GM19035 (cell line): ENCODE data around the gene BCL2L14.
A peak's percentile ranks its signal among the peaks of the same experiment; 100 is the strongest.

Experiments
- ATAC-seq: cut with Tn5 transposase; IDR thresholded peaks from one replicate; pipeline ENCODE4 v1.9.1; 2021; ENCODE audit not compliant: unreplicated experiment

The BCL2L14 gene

GRCh38 chr12:12051668-12052067, 19.1 kb upstream of the BCL2L14 start:
- ATAC-seq, result no peak

GRCh38 chr12:12054993-12055392, 15.7 kb upstream of the BCL2L14 start:
- no peak for ATAC-seq

- no peak for ATAC-seq
These were observed 13.8 kb upstream of the BCL2L14 start for GRCh38 chr12:12056951-12057350.

- no peak for ATAC-seq
These were observed 6.1 kb upstream of the BCL2L14 start for GRCh38 chr12:12064596-12064995.

GRCh38 chr12:12068751-12069150, 2.0 kb upstream of the BCL2L14 start:
- no peak for ATAC-seq

- ATAC-seq, result no peak
These were observed 754 bp upstream of the BCL2L14 start for GRCh38 chr12:12069821-12070548.

- peak; percentile 57 for ATAC-seq
These were observed 1.5 kb downstream of the BCL2L14 start for GRCh38 chr12:12072064-12072760.

GRCh38 chr12:12079291-12079690, 8.6 kb downstream of the BCL2L14 start:
- ATAC-seq, result no peak

GRCh38 chr12:12081836-12082497, 11.2 kb downstream of the BCL2L14 start:
- ATAC-seq, result no peak

- no peak for ATAC-seq
These were observed 12.9 kb downstream of the BCL2L14 start for GRCh38 chr12:12083688-12084087.

GRCh38 chr12:12086362-12086761, 15.6 kb downstream of the BCL2L14 start:
- no peak for ATAC-seq

- ATAC-seq, result no peak
These were observed 16.4 kb downstream of the BCL2L14 start for GRCh38 chr12:12086973-12087692.

GRCh38 chr12:12087693-12088034, 16.9 kb downstream of the BCL2L14 start:
- no peak for ATAC-seq

GRCh38 chr12:12088147-12088546, 17.4 kb downstream of the BCL2L14 start:
- ATAC-seq, result no peak

GRCh38 chr12:12088761-12089160, 18.0 kb downstream of the BCL2L14 start:
- ATAC-seq, result no peak

- no peak for ATAC-seq
These were observed 20.3 kb downstream of the BCL2L14 start for GRCh38 chr12:12091071-12091470.

GRCh38 chr12:12091977-12092663, 21.4 kb downstream of the BCL2L14 start:
- no peak for ATAC-seq

GRCh38 chr12:12094481-12094880, 23.7 kb downstream of the BCL2L14 start:
- no peak for ATAC-seq

- no peak for ATAC-seq
These were observed 24.3 kb downstream of the BCL2L14 start for GRCh38 chr12:12095021-12095420.

GRCh38 chr12:12097891-12098690, 27.4 kb downstream of the BCL2L14 start:
- no peak for ATAC-seq
